HCT116 (cell line): ENCODE results near the gene ACYP2. TPM values are rescaled to one million over a fixed set of nuclear protein-coding genes. Genes with fewer than 3 reads are reported as not detected.

Experiments
- ATAC-seq: fragments of 200-7000 bp; cut with Tn5 transposase; 2 replicates; pipeline ENCODE4 v1.9.1; 2020; ENCODE audit warnings: mild to moderate bottlenecking, moderate library complexity
- BruUV-seq: library from RNA; stranded (reverse); fragments of 400-500 nt; replicated peaks from 2 replicates; lab custom pipeline; 2021; lab: Mats Ljungman, UMichigan
- CTCF ChIA-PET: fragments of 300-600 bp; sonication (Branson Sonifier 250); formaldehyde crosslinking; loops from one replicate; lab custom pipeline; 2021; ENCODE audit warnings: antibody characterized with exemption; lab: Charles Lee
- POLR2A ChIA-PET: fragments of 300-600, 350-600 bp; sonication (Branson Sonifier 250); formaldehyde crosslinking; loops from one replicate; lab custom pipeline; 2021; ENCODE audit warnings: antibody characterized with exemption; lab: Charles Lee
- RAD21 ChIA-PET, 2 experiments: fragments of 300-600 bp; sonication (Branson Sonifier 250); formaldehyde crosslinking; loops; one replicate each; lab custom pipeline; 2023; ENCODE audit warnings: low total read pairs in 2 of 2; ENCODE audit not compliant: uncharacterized antibody in 2 of 2, unreplicated experiment in 2 of 2, low non-redundant PET in 1 of 2; lab: Charles Lee
- DNase-seq: peaks from one replicate; pipeline ENCODE4 v3.0.0-alpha.2; 2010; ENCODE audit warnings: low read depth, low spot score
- H2AFZ ChIP-seq: fragments of 200-600 bp; shearing (Covaris generic), sonication (generic); 2 replicates; pipeline ENCODE4 v1.6.1; 2017; ENCODE audit warnings: low read depth, mixed run types, mixed read lengths, antibody characterized with exemption, low read length; ENCODE audit not compliant: poor library complexity, severe bottlenecking
- H3K27ac ChIP-seq: 2 replicates; pipeline ENCODE4 v1.5.1; 2012; ENCODE audit warnings: low read depth, low read length
- H3K27me3 ChIP-seq: fragments of 200-600 bp; sonication (generic); 2 replicates; pipeline ENCODE4 v1.6.1; 2016; ENCODE audit warnings: mixed run types, low read length, mixed read lengths; ENCODE audit not compliant: insufficient read depth
- H3K36me3 ChIP-seq, 2 experiments: fragments of 200-500 bp in 1 of 2; fragments of 200-600 bp in 1 of 2; sonication (Bioruptor generic) in 1 of 2; sonication (generic) in 1 of 2; 2 replicates each; pipeline versions ENCODE4 v1.5.1 to v1.6.1; 2014 to 2016; ENCODE audit warnings: low read length in 2 of 2, inconsistent platforms in 1 of 2, mixed read lengths in 1 of 2, mixed run types in 1 of 2; ENCODE audit not compliant: insufficient read depth in 2 of 2, control insufficient read depth in 1 of 2
- H3K4me1 ChIP-seq, 2 experiments: fragments of 200-600 bp in 1 of 2; sonication (generic) in 1 of 2; 2 replicates each; pipeline versions ENCODE4 v1.5.1 to v1.6.1; 2012 to 2017; ENCODE audit warnings: low read length in 2 of 2, inconsistent platforms in 1 of 2, mild to moderate bottlenecking in 1 of 2, mixed read lengths in 1 of 2, mixed run types in 1 of 2, moderate library complexity in 1 of 2; ENCODE audit not compliant: insufficient read depth in 2 of 2, control insufficient read depth in 1 of 2
- H3K4me2 ChIP-seq: fragments of 200-600 bp; sonication (generic); 2 replicates; pipeline ENCODE4 v1.6.1; 2017; ENCODE audit warnings: mixed run types, low read length, mixed read lengths
- H3K4me3 ChIP-seq, 2 experiments: fragments of 200-600 bp in 1 of 2; sonication (generic) in 1 of 2; replicated peaks in 1 of 2; 2 replicates each; pipeline ENCODE4 v1.5.1; 2011 to 2016; ENCODE audit warnings: low read length in 2 of 2, control low read depth in 1 of 2, low read depth in 1 of 2, mild to moderate bottlenecking in 1 of 2, mixed read lengths in 1 of 2, mixed run types in 1 of 2
- H3K79me2 ChIP-seq: fragments of 200-600 bp; sonication (generic); 2 replicates; pipeline ENCODE4 v1.6.1; 2017; ENCODE audit warnings: mild to moderate bottlenecking, mixed run types, low read length, moderate library complexity, mixed read lengths; ENCODE audit not compliant: insufficient read depth
- H3K9ac ChIP-seq: fragments of 200-600 bp; sonication (generic); 2 replicates; pipeline ENCODE4 v1.6.1; 2016; ENCODE audit warnings: low read length, mixed read lengths
- H3K9me2 ChIP-seq: fragments of 200-600 bp; sonication (generic), shearing (Covaris generic); 2 replicates; pipeline ENCODE4 v1.6.1; 2017; ENCODE audit warnings: mixed run types, mild to moderate bottlenecking, moderate library complexity; ENCODE audit not compliant: insufficient read depth
- H3K9me3 ChIP-seq, 2 experiments: fragments of 200-500 bp in 1 of 2; fragments of 200-600 bp in 1 of 2; sonication (Bioruptor generic) in 1 of 2; sonication (generic) in 1 of 2; 2 replicates each; pipeline ENCODE4 v1.6.1; 2014 to 2017; ENCODE audit warnings: low read length in 2 of 2, mixed read lengths in 2 of 2, inconsistent platforms in 1 of 2, low read depth in 1 of 2, mild to moderate bottlenecking in 1 of 2, mixed run types in 1 of 2, moderate library complexity in 1 of 2; ENCODE audit not compliant: control insufficient read depth in 1 of 2, insufficient read depth in 1 of 2
- H4K20me1 ChIP-seq: fragments of 200-600 bp; sonication (generic), shearing (Covaris generic); 2 replicates; pipeline ENCODE4 v1.6.1; 2017; ENCODE audit warnings: mixed run types, mild to moderate bottlenecking, moderate library complexity; ENCODE audit not compliant: insufficient read depth
- CBX3 ChIP-seq: IDR thresholded peaks from 2 replicates; pipeline ENCODE4 v1.6.1; 2012; ENCODE audit warnings: low read depth
- POLR2AphosphoS5 ChIP-seq: IDR thresholded peaks from 2 replicates; pipeline ENCODE4 v1.6.1; 2011; ENCODE audit warnings: mild to moderate bottlenecking, low read depth, low read length, moderate library complexity
- RAD21 ChIP-seq: IDR thresholded peaks from 2 replicates; pipeline ENCODE4 v1.6.1; 2012; ENCODE audit warnings: low read depth, mild to moderate bottlenecking
- REST ChIP-seq: IDR thresholded peaks from 2 replicates; pipeline ENCODE4 v1.6.1; 2012; ENCODE audit warnings: low read depth
- SRF ChIP-seq: IDR thresholded peaks from 2 replicates; pipeline ENCODE4 v1.6.1; 2012; ENCODE audit warnings: low read depth
- ZBTB33 ChIP-seq: IDR thresholded peaks from 2 replicates; pipeline ENCODE4 v1.6.1; 2011; ENCODE audit warnings: mild to moderate bottlenecking, low read length, moderate library complexity; ENCODE audit not compliant: insufficient replicate concordance; ENCODE audit errors: extremely low read depth
- ZNF274 ChIP-seq: fragments of 200-500 bp; sonication (Bioruptor generic); IDR thresholded peaks from 2 replicates; pipeline ENCODE4 v1.6.1; 2014; ENCODE audit warnings: mild to moderate bottlenecking, low read depth, low read length, inconsistent platforms
- intact Hi-C: fragments of 100-400 bp; cut with micrococcal nuclease; formaldehyde crosslinking; loops from 2 replicates; pipeline ENCODE4 v1.10.0; 2022
- total RNA-seq: library from RNA; stranded (reverse); gene quantifications from one replicate; pipeline ENCODE4 v1.2.1, GENCODE V29; 2021; ENCODE audit not compliant: unreplicated experiment

ACYP2 gene
- total RNA-seq, 1 experiment from 2014 or later = 9.4 TPM

DNA sequence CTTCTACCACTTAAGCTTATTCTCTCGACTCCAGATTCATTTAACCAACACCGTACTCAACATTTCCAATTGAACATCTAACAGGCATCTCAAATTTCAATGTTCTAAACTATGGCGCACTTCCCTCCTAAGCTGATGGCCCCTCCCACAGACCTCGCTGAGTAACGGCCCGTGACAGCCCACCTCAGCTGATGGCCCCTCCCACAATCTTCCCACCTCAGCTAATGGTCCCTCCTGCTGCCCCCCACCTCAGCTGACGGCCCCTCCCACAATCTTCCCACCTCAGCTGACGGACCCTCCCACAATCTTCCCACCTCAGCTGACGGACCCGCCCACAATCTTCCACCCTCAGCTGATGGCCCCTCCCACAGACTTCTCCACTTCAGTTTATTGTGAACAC is 197.7 kb downstream of the ACYP2 start:
- ChIA-PET CTCF (no interaction called here), RAD21 (no interaction called here), POLR2A (no interaction called here)
- Histone ChIP-seq H4K20me1 (no peaks in the 10 kb centered on the region), H3K27ac (no peak overlapping the region), H2AFZ (no peak overlapping the region), H3K9me3 (no peaks in the 10 kb centered on the region), H3K36me3 (no peaks in the 10 kb centered on the region), H3K27me3 (no peaks in the 10 kb centered on the region), H3K9me2 (no peaks in the 10 kb centered on the region), H3K4me1 (peaks cover 0 to 7% of the 10 kb centered on the region in 2 experiments; a peak in 1 of 4 replicates), H3K4me3 (no peak overlapping the region), H3K79me2 (no peaks in the 10 kb centered on the region), H3K9ac (no peak overlapping the region), H3K4me2 (no peak overlapping the region)
- intact Hi-C loops = no loop called here
- BruUV-seq = no TSS peak
- DNase-seq (no peak), ATAC-seq (no peak)
- no peak for TF ChIP-seq ZBTB33
- no peak for TF ChIP-seq POLR2AphosphoS5
- TF ChIP-seq ZNF274 = no peak
- no peak for TF ChIP-seq RAD21
- TF ChIP-seq REST = no peak
- TF ChIP-seq CBX3 = no peak
- no peak for TF ChIP-seq SRF
